ENCODE data around the gene HRH2. TPM values are rescaled to one million over a fixed set of nuclear protein-coding genes. Genes with fewer than 3 reads are reported as not detected.

Gene HRH2
- total and polyA plus RNA-seq, 2 donors (not counting 1 experiment from before 2014, with no cell fraction given): 0.46 TPM; not detected in 1

GRCh38 chr5:175610381-175610780 is 47.5 kb upstream of the HRH2 start:
- Histone ChIP-seq H3K27me3 (replicated peaks in 1 of 4; ENCODE audit: control extremely low read depth in 1 of 4, control insufficient read depth in 3 of 4, insufficient read depth in 4 of 4, low read length in 3 of 4) (peaks cover 0 to 4% (median 0%) of the 10 kb centered on the region in 4 experiments), H3K36me3 (replicated peaks in 1 of 2; ENCODE audit: control extremely low read depth in 1 of 2, control insufficient read depth in 1 of 2, extremely low read depth in 1 of 2, insufficient read depth in 2 of 2, low read length in 1 of 2) (no peaks in the 10 kb centered on the region), H3K79me2 (ENCODE audit: control insufficient read depth, insufficient read depth, low read length) (no peaks in the 10 kb centered on the region), H3K27ac (ENCODE audit: low read length in 2 of 2) (no peak overlapping the region), H3K4me2 (replicated peaks; ENCODE audit: low read depth, low read length, poor library complexity, severe bottlenecking) (no peak overlapping the region), H3K4me3 (ENCODE audit: control extremely low read depth in 1 of 5, extremely low read depth in 1 of 5, insufficient read depth in 1 of 5, low read depth in 2 of 5, low read length in 4 of 5) (no peak overlapping the region), H3K4me1 (ENCODE audit: control insufficient read depth in 2 of 2, insufficient read depth in 2 of 2, low read length in 2 of 2) (no peaks in the 10 kb centered on the region), H3K9me3 (ENCODE audit: control extremely low read depth in 1 of 3, control insufficient read depth in 2 of 3, insufficient read depth in 1 of 3, low read length in 2 of 3) (no peaks in the 10 kb centered on the region), H3K9ac (ENCODE audit: low read length) (no peak overlapping the region), H4K20me1 (ENCODE audit: control insufficient read depth, insufficient read depth, low read length, poor library complexity, severe bottlenecking) (no peaks in the 10 kb centered on the region), H2AFZ (ENCODE audit: insufficient read depth, low read depth, low read length, poor library complexity, severe bottlenecking) (no peak overlapping the region)
- H3K27ac Mint-ChIP-seq: no peak overlapping the region
- ATAC-seq (ENCODE audit: low read depth) (no peak), DNase-seq (no peak)
- TF ChIP-seq CTCF (IDR thresholded peaks at IDR 0.05) (no peak), EZH2 (IDR thresholded peaks at IDR 0.05; ENCODE audit: borderline replicate concordance, insufficient read depth, low read depth, low read length, poor library complexity, severe bottlenecking) (no peak)
- WGBS (ENCODE audit: insufficient coverage): 96% methylated on average over 3 of the region's 5 CpGs
- no peaks in the 10 kb centered on the region for H3K4me1 Mint-ChIP-seq
- intact Hi-C loops (cut with micrococcal nuclease): no loop called here
- CTCF ChIA-PET: no interaction called here
- H3K4me3 Mint-ChIP-seq: no peak overlapping the region
- POLR2A ChIA-PET: no interaction called here
- H3K9me3 Mint-ChIP-seq (ENCODE audit: insufficient read depth): peaks cover 5% of the 10 kb centered on the region
- peaks cover 3% of the 10 kb centered on the region for H3K27me3 Mint-ChIP-seq

- no peak for TF ChIP-seq CTCF (IDR thresholded peaks at IDR 0.05)
- no peak for TF ChIP-seq EZH2 (IDR thresholded peaks at IDR 0.05; ENCODE audit: borderline replicate concordance, insufficient read depth, low read depth, low read length, poor library complexity, severe bottlenecking)
Observed at GRCh38 chr5:175610898-175611297, 47.0 kb upstream of the HRH2 start.

More at GRCh38 chr5:175610898-175611297, 47.0 kb upstream of the HRH2 start:
- no peak overlapping the region for H3K9ac ChIP-seq (ENCODE audit: low read length)
- no peaks in the 10 kb centered on the region for H4K20me1 ChIP-seq (ENCODE audit: control insufficient read depth, insufficient read depth, low read length, poor library complexity, severe bottlenecking)
- ChIA-PET CTCF (no interaction called here), POLR2A (no interaction called here)
- Mint-ChIP-seq H3K27ac (no peak overlapping the region), H3K27me3 (peaks cover 3% of the 10 kb centered on the region), H3K4me1 (no peaks in the 10 kb centered on the region), H3K4me3 (no peak overlapping the region), H3K9me3 (ENCODE audit: insufficient read depth) (peaks cover 5% of the 10 kb centered on the region)
- no peaks in the 10 kb centered on the region for H3K79me2 ChIP-seq (ENCODE audit: control insufficient read depth, insufficient read depth, low read length)
- H3K27me3 ChIP-seq (replicated peaks in 1 of 4; ENCODE audit: control extremely low read depth in 1 of 4, control insufficient read depth in 3 of 4, insufficient read depth in 4 of 4, low read length in 3 of 4): peaks cover 0 to 4% (median 0%) of the 10 kb centered on the region in 4 experiments
- H3K36me3 ChIP-seq (replicated peaks in 1 of 2; ENCODE audit: control extremely low read depth in 1 of 2, control insufficient read depth in 1 of 2, extremely low read depth in 1 of 2, insufficient read depth in 2 of 2, low read length in 1 of 2): no peaks in the 10 kb centered on the region
- intact Hi-C loops (cut with micrococcal nuclease): no loop called here
- ATAC-seq (ENCODE audit: low read depth) (no peak), DNase-seq (no peak)
- H2AFZ ChIP-seq (ENCODE audit: insufficient read depth, low read depth, low read length, poor library complexity, severe bottlenecking): no peak overlapping the region
- no peak overlapping the region for H3K4me2 ChIP-seq (replicated peaks; ENCODE audit: low read depth, low read length, poor library complexity, severe bottlenecking)
- H3K27ac ChIP-seq (ENCODE audit: low read length in 2 of 2): no peak overlapping the region
- H3K4me1 ChIP-seq (ENCODE audit: control insufficient read depth in 2 of 2, insufficient read depth in 2 of 2, low read length in 2 of 2): no peaks in the 10 kb centered on the region
- no peaks in the 10 kb centered on the region for H3K9me3 ChIP-seq (ENCODE audit: control extremely low read depth in 1 of 3, control insufficient read depth in 2 of 3, insufficient read depth in 1 of 3, low read length in 2 of 3)
- WGBS (ENCODE audit: insufficient coverage): 83% methylated on average over 3 of the region's 3 CpGs
- no peak overlapping the region for H3K4me3 ChIP-seq (ENCODE audit: control extremely low read depth in 1 of 5, extremely low read depth in 1 of 5, insufficient read depth in 1 of 5, low read depth in 2 of 5, low read length in 4 of 5)
